SK-N-SH (cell line): Measurements from ENCODE around the gene DSCAM. TPM values are rescaled to one million over a fixed set of nuclear protein-coding genes. Genes with fewer than 3 reads are reported as not detected.

ENCODE experiments used
- CTCF ChIA-PET: fragments of 300-600, 350-600 bp; formaldehyde crosslinking; extraction: SDS; loops from one replicate; lab custom pipeline; 2021; lab: Yijun Ruan, JAX
- POLR2A ChIA-PET: fragments of 350-600 bp; sonication (Branson Sonifier 250); formaldehyde crosslinking; extraction: SDS; loops from one replicate; lab custom pipeline; 2020; ENCODE audit warnings: antibody characterized with exemption, inconsistent platforms; lab: Yijun Ruan, JAX
- DNase-seq: peaks from one replicate; pipeline ENCODE4 v3.0.0; 2012
- H2AFZ ChIP-seq: fragments of 200-600 bp; sonication (generic); 2 replicates; pipeline ENCODE4 v1.8.1; 2016; ENCODE audit warnings: antibody characterized with exemption, mild to moderate bottlenecking, low read depth
- H3F3A ChIP-seq: fragments of 200-600 bp; sonication (generic); replicated peaks from 2 replicates; pipeline ENCODE3; 2016; ENCODE audit warnings: antibody characterized with exemption, mild to moderate bottlenecking; ENCODE audit not compliant: insufficient read depth
- H3K27ac ChIP-seq, 2 experiments: fragments of 200-500 bp in 1 of 2; fragments of 200-600 bp in 1 of 2; sonication (Bioruptor generic) in 1 of 2; sonication (generic), shearing (Covaris generic) in 1 of 2; 2 replicates each; pipeline versions ENCODE4 v1.5.1 to v1.6.1; 2014 to 2016; ENCODE audit warnings: low read depth in 2 of 2, inconsistent platforms in 1 of 2, low read length in 1 of 2, mild to moderate bottlenecking in 1 of 2, mixed read lengths in 1 of 2
- H3K27me3 ChIP-seq: fragments of 200-600 bp; sonication (generic), shearing (Covaris generic); 2 replicates; pipeline ENCODE4 v1.6.1; 2016; ENCODE audit warnings: mixed run types; ENCODE audit not compliant: insufficient read depth
- H3K36me3 ChIP-seq, 2 experiments: fragments of 200-500 bp in 1 of 2; fragments of 200-600 bp in 1 of 2; sonication (Bioruptor generic) in 1 of 2; sonication (generic) in 1 of 2; replicated peaks in 1 of 2; 2 replicates each; pipeline versions ENCODE3 to v1.5.1; 2014 to 2016; ENCODE audit warnings: low read length in 1 of 2, mild to moderate bottlenecking in 1 of 2; ENCODE audit not compliant: insufficient read depth in 2 of 2, control insufficient read depth in 1 of 2
- H3K4me1 ChIP-seq, 2 experiments: fragments of 200-500 bp in 1 of 2; fragments of 200-600 bp in 1 of 2; sonication (Bioruptor generic) in 1 of 2; sonication (generic), shearing (Covaris generic) in 1 of 2; 2 replicates each; pipeline versions ENCODE4 v1.5.1 to v1.6.1; 2014 to 2016; ENCODE audit warnings: low read depth in 1 of 2, low read length in 1 of 2, mixed run types in 1 of 2; ENCODE audit not compliant: insufficient read depth in 2 of 2, control insufficient read depth in 1 of 2
- H3K4me2 ChIP-seq: fragments of 200-600 bp; sonication (generic), shearing (Covaris generic); 2 replicates; pipeline ENCODE4 v1.6.1; 2017; ENCODE audit warnings: mixed run types
- H3K4me3 ChIP-seq, 2 experiments: fragments of 200-500 bp in 1 of 2; fragments of 200-600 bp in 1 of 2; sonication (Bioruptor generic) in 1 of 2; sonication (generic), shearing (Covaris generic) in 1 of 2; 2 replicates each; pipeline versions ENCODE4 v1.5.1 to v1.8.1; 2014 to 2016; ENCODE audit warnings: low read depth in 2 of 2, inconsistent platforms in 1 of 2, low read length in 1 of 2, mild to moderate bottlenecking in 1 of 2, mixed read lengths in 1 of 2, moderate library complexity in 1 of 2
- H3K79me2 ChIP-seq: fragments of 200-600 bp; sonication (generic); 2 replicates; pipeline ENCODE4 v1.8.1; 2017; ENCODE audit warnings: mild to moderate bottlenecking; ENCODE audit not compliant: insufficient read depth
- H3K9ac ChIP-seq: fragments of 200-600 bp; sonication (generic); 2 replicates; pipeline ENCODE4 v1.6.1; 2017; ENCODE audit warnings: mixed run types
- H3K9me2 ChIP-seq: fragments of 200-600 bp; sonication (generic); 2 replicates; pipeline ENCODE4 v1.6.1; 2017; ENCODE audit warnings: mixed run types
- H3K9me3 ChIP-seq: fragments of 200-600 bp; sonication (generic); 2 replicates; pipeline ENCODE4 v1.6.1; 2017; ENCODE audit warnings: mixed run types, mild to moderate bottlenecking, moderate library complexity
- H4K20me1 ChIP-seq: fragments of 200-600 bp; sonication (generic); 2 replicates; pipeline ENCODE4 v1.6.1; 2017; ENCODE audit warnings: mild to moderate bottlenecking, mixed run types; ENCODE audit not compliant: insufficient read depth
- EZH2phosphoT487 ChIP-seq: fragments of 200-600 bp; sonication (generic); IDR thresholded peaks from 2 replicates; pipeline ENCODE4 v1.6.1; 2017; ENCODE audit warnings: low read depth, mixed run types, mild to moderate bottlenecking, antibody characterized with exemption, moderate library complexity, borderline replicate concordance
- MEF2A ChIP-seq: IDR thresholded peaks from 2 replicates; pipeline ENCODE4 v1.4.0; 2012; ENCODE audit warnings: low read depth, borderline replicate concordance
- NFIC ChIP-seq: IDR thresholded peaks from 2 replicates; pipeline ENCODE4 v1.4.0; 2012; ENCODE audit warnings: borderline replicate concordance
- NRF1 ChIP-seq: IDR thresholded peaks from 2 replicates; pipeline ENCODE4 v1.6.1; 2012; ENCODE audit warnings: low read depth, mild to moderate bottlenecking, low read length
- RAD21 ChIP-seq: IDR thresholded peaks from 2 replicates; pipeline ENCODE4 v1.6.1; 2012; ENCODE audit warnings: mild to moderate bottlenecking, low read length
- RCOR1 ChIP-seq: fragments of 150-350 bp; IDR thresholded peaks from 2 replicates; pipeline ENCODE4 v1.6.1; 2017; ENCODE audit warnings: antibody characterized with exemption, low read length
- RFX5 ChIP-seq: IDR thresholded peaks from 2 replicates; pipeline ENCODE4 v1.6.1; 2012; ENCODE audit warnings: mild to moderate bottlenecking, improper control_type of control experiment, low read length
- RXRA ChIP-seq: IDR thresholded peaks from 2 replicates; pipeline ENCODE4 v1.4.0; 2012; ENCODE audit warnings: low read depth, mild to moderate bottlenecking, borderline replicate concordance
- TCF12 ChIP-seq: IDR thresholded peaks from 2 replicates; pipeline ENCODE4 v1.4.0; 2012
- WGBS: methylation state at CpG from one replicate; pipeline ENCODE4 v1.1.6; 2017; ENCODE audit warnings: low lambda C conversion rate; 5-methylcytosine and 5-hydroxymethylcytosine counted together
- polyA plus RNA-seq, 3 experiments: library from polyadenylated mRNA; depleted of rRNA; stranded (reverse); fragments of >200 nt; gene quantifications; 2 replicates each; pipeline ENCODE4 v1.2.3, GENCODE V29; 2012
- TF ChIP-seq, protein P1 (sequence below): IDR thresholded peaks from 2 replicates; pipeline ENCODE4 v1.4.0; 2012; ENCODE audit warnings: low read depth, borderline replicate concordance
- TF ChIP-seq, protein P2 (sequence below): fragments of 150-350 bp; IDR thresholded peaks from 2 replicates; pipeline ENCODE4 v1.6.1; 2016; ENCODE audit warnings: mild to moderate bottlenecking, low read depth, low read length
- TF ChIP-seq, protein P3 (sequence below): fragments of 200-600 bp; sonication (generic); IDR thresholded peaks from 2 replicates; pipeline ENCODE4 v1.6.1; 2017; ENCODE audit warnings: antibody characterized with exemption, mild to moderate bottlenecking, moderate library complexity

Gene DSCAM
- polyA plus RNA-seq, 1 of the 3 experiments (the other 2 are of a cell fraction), result not detected

DNA sequence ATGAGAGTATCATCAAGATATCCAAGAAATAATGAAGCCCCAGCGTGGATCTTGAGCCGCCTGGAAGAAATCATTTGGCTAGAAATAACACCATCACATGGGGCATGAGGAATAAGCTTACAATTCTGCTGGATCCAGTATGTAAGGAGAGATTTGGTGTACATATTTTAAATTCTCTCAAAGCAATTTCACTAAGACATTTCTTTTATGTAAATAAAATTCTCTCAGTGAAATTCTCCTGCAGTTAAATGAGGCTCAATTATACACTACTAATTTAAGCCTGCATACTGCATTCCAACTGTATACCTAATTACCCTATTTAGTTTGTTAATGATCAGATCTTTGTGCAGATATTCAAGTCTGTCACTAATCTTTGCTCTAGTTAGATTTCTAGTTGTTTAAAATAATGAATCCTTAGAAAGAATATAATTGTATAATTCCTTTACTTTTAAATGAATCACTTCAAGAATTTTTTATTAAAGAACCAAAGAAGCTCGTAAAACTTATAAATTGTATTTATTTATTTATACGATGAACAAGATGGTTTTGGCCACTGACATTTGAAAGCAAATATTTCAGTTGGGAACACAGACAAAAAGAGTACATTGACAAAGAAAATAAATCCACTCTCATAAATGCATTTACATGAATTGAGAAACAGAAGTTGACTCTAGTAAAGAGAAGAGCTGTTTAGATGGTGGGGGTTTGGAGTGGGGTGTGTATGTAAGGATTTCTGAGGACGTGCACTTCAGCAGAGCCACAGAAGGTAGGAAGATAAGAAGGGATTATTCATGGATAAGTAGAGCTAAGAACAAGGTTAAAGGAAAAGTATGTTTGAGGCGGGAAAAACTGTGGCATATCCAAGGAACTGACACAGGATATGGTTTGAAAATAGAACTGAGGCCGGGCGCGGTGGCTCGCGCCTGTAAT is 466.8 kb downstream of the DSCAM start (continued):
- TF ChIP-seq, protein P1, sequence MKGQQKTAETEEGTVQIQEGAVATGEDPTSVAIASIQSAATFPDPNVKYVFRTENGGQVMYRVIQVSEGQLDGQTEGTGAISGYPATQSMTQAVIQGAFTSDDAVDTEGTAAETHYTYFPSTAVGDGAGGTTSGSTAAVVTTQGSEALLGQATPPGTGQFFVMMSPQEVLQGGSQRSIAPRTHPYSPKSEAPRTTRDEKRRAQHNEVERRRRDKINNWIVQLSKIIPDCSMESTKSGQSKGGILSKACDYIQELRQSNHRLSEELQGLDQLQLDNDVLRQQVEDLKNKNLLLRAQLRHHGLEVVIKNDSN, result no peak
- TF ChIP-seq NRF1 (no peak), RXRA (no peak), RCOR1 (no peak), RAD21 (no peak), TCF12 (no peak)
- TF ChIP-seq, protein P2, sequence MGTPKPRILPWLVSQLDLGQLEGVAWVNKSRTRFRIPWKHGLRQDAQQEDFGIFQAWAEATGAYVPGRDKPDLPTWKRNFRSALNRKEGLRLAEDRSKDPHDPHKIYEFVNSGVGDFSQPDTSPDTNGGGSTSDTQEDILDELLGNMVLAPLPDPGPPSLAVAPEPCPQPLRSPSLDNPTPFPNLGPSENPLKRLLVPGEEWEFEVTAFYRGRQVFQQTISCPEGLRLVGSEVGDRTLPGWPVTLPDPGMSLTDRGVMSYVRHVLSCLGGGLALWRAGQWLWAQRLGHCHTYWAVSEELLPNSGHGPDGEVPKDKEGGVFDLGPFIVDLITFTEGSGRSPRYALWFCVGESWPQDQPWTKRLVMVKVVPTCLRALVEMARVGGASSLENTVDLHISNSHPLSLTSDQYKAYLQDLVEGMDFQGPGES, result no peak
- TF ChIP-seq, protein P3, sequence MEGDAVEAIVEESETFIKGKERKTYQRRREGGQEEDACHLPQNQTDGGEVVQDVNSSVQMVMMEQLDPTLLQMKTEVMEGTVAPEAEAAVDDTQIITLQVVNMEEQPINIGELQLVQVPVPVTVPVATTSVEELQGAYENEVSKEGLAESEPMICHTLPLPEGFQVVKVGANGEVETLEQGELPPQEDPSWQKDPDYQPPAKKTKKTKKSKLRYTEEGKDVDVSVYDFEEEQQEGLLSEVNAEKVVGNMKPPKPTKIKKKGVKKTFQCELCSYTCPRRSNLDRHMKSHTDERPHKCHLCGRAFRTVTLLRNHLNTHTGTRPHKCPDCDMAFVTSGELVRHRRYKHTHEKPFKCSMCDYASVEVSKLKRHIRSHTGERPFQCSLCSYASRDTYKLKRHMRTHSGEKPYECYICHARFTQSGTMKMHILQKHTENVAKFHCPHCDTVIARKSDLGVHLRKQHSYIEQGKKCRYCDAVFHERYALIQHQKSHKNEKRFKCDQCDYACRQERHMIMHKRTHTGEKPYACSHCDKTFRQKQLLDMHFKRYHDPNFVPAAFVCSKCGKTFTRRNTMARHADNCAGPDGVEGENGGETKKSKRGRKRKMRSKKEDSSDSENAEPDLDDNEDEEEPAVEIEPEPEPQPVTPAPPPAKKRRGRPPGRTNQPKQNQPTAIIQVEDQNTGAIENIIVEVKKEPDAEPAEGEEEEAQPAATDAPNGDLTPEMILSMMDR, result no peak

DNA sequence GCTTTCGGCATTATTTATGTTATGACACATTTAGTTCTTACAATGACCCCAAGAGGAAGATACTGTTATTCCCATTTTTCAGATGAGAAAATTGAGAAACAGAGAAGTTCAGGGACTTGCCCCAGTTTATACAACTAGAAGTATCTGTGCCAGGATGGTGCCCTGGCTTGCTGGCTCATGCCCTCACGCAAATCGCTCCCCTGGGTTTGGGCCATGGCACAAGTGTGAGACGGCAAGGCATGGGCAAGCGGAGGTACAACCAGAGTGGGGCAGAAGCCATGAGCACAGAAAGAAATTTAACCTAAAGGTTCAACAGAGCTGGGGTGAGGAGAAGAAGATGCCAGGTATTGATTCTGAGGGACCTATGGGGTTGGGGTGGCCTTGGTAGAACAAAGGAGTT is 469.8 kb downstream of the DSCAM start:
- Histone ChIP-seq H4K20me1 (no peaks in the 10 kb centered on the region), H3K9me3 (no peaks in the 10 kb centered on the region), H3K36me3 (no peaks in the 10 kb centered on the region), H3F3A (no peaks in the 10 kb centered on the region), H3K9me2 (no peaks in the 10 kb centered on the region), H3K27me3 (no peaks in the 10 kb centered on the region), H3K4me1 (no peaks in the 10 kb centered on the region), H3K79me2 (no peaks in the 10 kb centered on the region), H2AFZ (no peak overlapping the region), H3K4me2 (no peak overlapping the region), H3K27ac (no peak overlapping the region), H3K4me3 (no peak overlapping the region), H3K9ac (no peak overlapping the region)
- TF ChIP-seq RFX5 (no peak), NFIC (no peak), NRF1 (no peak), MEF2A (no peak), EZH2phosphoT487 (no peak)
- POLR2A ChIA-PET, result no interaction called here
- 56% methylated on average over 5 of the region's 5 CpGs for WGBS
- DNase-seq, result no peak
- CTCF ChIA-PET, result interaction anchor here (0.9 to 3.8 kb wide), 4 partner anchors 9 to 234 kb away, joined by 3 to 28 read pairs (median 5); no protein-coding TSS in a partner anchor
